Hepatocyte (in vitro differentiated cells): Measurements from ENCODE around the gene P2RX1.

Source experiments
- EZH2 ChIP-seq: fragments of 200-600 bp; sonication (generic); IDR thresholded peaks from 2 replicates; pipeline ENCODE4 v1.6.1; 2016; ENCODE audit warnings: antibody characterized with exemption, mild to moderate bottlenecking, borderline replicate concordance
- EZH2phosphoT487 ChIP-seq: fragments of 200-600 bp; sonication (generic); IDR thresholded peaks from one replicate; pipeline ENCODE4 v1.6.1; 2018; ENCODE audit warnings: antibody characterized with exemption, mild to moderate bottlenecking, low read depth, moderate library complexity; ENCODE audit not compliant: unreplicated experiment, severe bottlenecking
- TF ChIP-seq, protein P1 (sequence below): fragments of 200-600 bp; sonication (generic); IDR thresholded peaks from 2 replicates; pipeline ENCODE4 v1.5.1; 2016; ENCODE audit warnings: antibody characterized with exemption, mild to moderate bottlenecking; ENCODE audit not compliant: poor library complexity

DNA sequence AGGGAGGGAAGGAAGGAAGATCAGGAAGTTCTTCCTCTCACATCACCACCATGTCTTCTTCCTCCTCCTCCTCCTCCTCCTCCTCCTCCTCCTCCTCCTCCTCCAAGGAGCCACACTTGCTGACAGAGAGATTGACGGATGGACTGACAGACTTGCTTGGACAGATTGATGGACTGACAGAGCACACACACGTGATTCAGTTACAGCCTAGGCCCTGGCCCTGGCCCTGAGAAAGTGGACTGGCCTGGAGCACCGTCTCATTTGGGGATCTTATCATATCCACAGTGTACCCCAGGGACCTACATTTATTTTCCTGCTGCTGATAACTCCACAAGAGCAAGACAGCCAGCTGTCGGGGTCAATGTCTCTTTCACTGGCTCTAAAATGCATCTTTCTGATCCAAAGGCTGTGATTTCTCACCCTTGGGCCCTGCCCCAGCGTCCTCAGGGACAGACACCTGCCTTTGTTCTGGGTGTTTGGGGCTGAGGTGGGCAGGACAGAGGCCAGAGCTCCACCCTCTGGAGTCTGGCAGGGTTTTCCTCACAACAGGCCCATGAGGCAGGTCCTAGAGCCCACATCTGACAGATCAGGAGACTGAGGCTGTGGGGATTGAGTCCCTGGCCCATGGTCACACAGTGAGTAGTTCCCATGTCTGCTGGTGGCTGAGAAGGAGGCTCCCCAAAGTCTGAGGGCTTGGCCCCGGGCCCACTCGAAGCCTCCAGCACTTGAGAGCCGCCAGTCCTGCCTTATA, 2.3 kb upstream of the P2RX1 start:
- TF ChIP-seq EZH2: no peak
- TF ChIP-seq, protein P1, sequence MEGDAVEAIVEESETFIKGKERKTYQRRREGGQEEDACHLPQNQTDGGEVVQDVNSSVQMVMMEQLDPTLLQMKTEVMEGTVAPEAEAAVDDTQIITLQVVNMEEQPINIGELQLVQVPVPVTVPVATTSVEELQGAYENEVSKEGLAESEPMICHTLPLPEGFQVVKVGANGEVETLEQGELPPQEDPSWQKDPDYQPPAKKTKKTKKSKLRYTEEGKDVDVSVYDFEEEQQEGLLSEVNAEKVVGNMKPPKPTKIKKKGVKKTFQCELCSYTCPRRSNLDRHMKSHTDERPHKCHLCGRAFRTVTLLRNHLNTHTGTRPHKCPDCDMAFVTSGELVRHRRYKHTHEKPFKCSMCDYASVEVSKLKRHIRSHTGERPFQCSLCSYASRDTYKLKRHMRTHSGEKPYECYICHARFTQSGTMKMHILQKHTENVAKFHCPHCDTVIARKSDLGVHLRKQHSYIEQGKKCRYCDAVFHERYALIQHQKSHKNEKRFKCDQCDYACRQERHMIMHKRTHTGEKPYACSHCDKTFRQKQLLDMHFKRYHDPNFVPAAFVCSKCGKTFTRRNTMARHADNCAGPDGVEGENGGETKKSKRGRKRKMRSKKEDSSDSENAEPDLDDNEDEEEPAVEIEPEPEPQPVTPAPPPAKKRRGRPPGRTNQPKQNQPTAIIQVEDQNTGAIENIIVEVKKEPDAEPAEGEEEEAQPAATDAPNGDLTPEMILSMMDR: no peak
- no peak for TF ChIP-seq EZH2phosphoT487
